Measurements from ENCODE around the gene CCDC32.

CCDC32 gene

DNA sequence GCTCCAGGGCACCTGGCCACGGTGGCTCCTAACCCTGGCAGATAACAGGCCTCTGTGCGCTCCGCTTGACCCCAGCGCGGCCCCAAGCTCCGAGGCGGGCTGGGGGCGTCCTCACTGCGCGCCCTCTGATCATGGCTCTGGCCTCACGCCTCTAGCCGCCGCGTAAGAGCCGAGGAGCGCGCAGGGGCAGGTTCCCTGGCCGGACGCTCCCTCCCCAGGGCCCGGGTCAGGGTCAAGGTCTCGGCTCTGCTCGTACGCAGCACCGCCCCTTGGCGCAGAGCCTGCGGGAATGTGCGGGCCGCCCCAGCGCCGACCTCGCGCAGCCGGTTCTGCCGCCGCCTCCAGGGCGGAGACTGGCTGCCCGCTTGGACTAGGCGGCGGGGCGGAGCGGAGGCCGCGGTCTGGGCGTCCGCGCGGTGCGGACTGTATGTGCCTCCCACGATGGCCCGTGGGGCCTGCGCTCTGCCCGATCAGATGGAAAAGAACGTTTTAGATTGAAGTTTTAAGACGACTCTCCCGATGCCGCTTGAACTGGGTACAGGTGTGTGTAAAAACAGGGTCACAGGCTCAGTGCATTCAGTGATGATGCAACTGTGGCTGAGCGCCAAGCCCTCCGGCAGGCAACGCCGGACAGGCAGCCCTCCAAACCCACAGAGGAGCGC is 53.2 kb downstream of the CCDC32 start:
- no peak for DNase-seq

DNA sequence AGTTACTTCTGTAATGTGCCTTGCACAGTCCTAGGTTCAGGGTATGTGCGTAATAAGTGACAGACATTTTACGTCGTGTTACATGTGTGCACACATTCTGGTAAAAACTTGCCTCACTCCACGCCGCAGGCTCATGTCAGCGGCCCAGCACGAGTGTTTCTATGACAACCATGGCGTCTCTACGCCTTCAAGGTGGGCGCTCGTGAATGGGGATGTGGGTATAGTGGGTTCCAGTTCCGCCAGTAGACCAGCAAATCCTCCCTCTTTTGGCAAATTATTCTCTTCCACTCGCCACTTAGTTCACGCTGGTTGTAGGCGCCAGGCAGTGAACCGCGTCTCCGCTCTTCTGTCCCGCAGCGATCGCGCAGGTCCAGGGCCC is 53.8 kb downstream of the CCDC32 start:
- DNase-seq: no peak

DNA sequence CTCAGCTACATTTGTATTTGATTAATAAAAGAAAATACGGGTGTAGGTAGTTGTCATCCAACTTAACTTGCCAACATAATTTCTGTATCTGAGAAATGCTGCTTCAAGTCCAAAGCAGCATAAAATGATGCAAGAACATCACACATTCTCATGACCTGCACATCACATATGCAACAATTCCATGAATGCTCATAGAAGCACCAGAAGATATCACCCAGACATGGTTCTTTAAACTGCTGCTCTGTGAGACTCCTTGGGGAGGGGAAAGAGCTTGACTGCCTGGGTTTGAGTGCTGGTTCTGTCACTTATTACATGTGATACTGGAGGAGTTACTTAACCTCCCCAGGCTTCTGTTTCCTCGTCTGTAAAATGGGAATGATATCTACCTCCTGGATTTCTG is 54.6 kb downstream of the CCDC32 start:
- no peak for DNase-seq

DNA sequence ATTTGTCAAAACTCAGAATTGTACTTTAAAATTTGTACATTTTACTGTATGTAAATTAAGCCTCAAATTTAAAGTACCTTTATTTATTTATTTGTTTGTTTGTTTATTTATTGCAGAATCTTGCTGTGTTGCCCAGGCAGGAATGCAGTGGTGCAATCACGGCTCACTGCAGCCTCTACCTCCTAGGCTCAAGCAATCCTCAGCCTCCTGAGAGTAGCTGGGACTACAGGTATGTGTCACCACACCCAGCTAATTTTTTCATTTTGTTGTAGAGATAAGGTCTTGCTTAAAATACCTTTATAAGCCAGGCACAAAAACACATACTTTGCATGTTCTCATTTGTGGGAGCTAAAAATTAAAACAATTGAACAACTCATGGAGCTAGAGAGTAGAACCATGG is 56.6 kb downstream of the CCDC32 start:
- DNase-seq: no peak

DNA sequence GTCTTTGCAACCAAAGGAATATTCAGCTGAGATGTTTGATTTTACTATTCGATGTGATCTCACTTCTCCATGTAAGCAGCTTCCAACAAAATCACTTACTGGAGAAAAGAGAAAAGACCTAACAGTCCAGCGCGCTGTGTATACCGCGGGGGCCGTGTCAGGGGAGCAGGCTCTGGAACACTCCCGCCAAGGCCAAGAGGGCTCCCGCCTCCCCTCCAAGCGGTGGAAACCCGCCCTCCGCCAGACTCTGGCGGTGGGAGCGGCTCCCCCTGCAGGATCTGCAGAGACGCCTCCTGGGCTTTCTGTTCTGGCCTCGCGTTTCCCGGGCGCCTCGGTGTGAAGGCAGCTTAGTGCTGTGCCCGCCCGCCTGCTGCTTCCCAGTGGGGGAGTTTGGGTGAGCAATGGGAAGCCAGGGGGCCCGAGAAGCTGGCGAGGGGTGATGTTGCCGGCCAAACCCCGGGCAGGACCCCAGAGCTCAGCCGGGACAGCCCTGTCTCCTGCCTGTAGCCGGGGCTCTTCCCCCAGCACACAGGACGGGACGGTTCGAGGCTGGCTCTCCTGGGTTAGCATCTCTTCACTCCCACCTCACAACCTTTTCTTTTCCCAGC is 57.8 kb downstream of the CCDC32 start:
- DNase-seq: no peak
